NCI-H2029 treated with DMSO at 0.1 percent for 48 hours (cell line): ENCODE measurements around the gene TTC9C.
"Not testable (repeated sequence)": the region's sequence is repeated elsewhere in the genome, so short reads cannot be mapped to it uniquely, and the experiment has no call there.

Source experiments
- DNase-seq: peaks from one replicate; lab custom pipeline; 2025; lab: John Stamatoyannopoulos, UW

TTC9C gene

DNA sequence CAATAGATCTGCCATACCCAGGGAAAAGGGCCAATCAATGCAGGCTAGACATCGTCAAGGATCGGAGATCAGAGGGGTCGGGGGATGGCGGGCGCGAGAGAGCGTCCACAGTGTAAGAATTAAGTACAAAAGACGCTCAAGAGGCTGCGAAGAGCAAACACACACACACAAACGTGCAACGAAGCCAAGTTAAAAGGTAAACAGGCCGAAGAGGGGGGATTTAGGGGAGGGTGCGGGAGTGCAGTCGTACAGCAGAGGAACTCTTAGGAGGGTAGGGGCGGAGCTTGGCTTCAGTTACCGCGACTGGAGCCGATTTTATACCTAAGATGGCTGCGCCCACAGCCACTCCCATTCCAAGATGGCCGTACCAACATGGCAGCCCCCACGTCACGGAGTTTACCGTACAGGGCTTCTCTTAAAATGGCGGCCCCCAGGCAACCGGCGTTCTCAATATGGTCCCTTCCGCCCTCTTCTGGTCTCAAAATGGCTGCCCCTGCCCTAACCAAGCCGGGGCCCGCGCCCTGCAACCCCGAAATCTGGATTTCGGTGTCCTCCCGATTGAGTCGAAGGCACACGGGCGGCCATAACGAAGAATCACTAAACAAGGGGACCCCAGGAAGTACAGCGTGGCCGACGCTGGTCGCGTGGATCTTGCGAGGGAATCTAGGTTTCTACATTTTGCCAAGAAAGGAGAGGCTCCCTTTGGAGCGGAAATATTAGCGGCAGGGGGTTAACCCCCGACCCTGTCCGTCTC, 18.9 kb upstream of the TTC9C start:
- peak; percentile 97 for DNase-seq

GRCh38 chr11:62710001-62710345, 18.3 kb upstream of the TTC9C start:
- DNase-seq = no peak

GRCh38 chr11:62712276-62712812, 15.9 kb upstream of the TTC9C start:
- DNase-seq = no peak

DNA sequence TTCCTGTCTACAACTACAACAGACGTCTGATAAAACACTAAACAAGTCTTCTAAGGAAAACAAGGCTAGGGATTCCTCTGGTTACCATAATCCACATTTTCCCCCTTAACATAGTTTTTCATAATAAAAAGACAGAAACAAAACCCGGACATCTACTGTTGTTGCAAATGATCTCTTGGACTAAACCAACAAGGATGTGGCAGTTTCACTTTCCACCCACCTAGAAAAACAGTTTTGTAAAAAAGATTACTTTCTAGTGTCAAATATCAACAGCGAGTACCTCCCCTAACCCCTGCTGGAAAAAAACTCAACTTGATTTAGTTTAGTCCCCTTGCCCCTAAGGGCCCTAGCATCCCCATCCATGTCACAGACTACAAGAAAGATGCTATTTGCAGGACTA, 15.4 kb upstream of the TTC9C start:
- no peak for DNase-seq

GRCh38 chr11:62713343-62713742, 14.9 kb upstream of the TTC9C start:
- DNase-seq = no peak

GRCh38 chr11:62715150-62716130, 12.8 kb upstream of the TTC9C start:
- DNase-seq = no peak

GRCh38 chr11:62716206-62716605, 12.1 kb upstream of the TTC9C start:
- no peak for DNase-seq

- DNase-seq = no peak
These were observed 11.5 kb upstream of the TTC9C start for GRCh38 chr11:62716816-62717215.

DNA sequence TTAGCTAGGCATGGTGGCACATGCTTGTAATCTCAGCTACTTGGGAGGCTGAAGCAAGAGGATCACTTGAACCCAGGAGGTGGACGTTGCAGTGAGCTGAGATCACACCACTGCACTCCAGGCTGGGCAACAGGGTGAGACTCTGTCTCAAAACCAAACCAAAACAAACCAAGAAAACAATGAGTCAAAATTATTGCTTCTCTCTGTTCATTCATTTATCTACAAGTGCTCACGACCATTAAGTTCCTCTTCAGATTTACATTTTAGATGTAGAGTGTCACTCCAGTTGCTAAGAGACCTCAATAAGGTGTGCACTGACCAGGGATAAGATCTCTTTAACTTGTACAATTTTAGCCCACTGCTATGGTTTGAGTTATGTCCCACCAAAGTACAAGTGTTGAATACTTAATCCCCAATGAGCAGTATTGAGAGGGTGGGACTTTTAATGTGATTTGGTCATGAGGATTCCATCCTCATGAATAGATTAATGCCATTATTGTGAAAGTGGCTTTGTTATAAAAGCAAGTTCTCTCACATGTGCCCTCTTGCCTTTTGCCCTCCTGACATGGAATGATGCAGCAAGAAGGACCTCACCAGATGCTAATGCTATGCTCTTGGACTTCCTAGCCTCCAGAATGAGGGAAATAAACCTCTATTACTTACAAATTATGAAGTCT, 8.8 kb upstream of the TTC9C start:
- DNase-seq = no peak

- DNase-seq = no peak
These were observed 6.3 kb upstream of the TTC9C start for GRCh38 chr11:62721994-62722393.

DNA sequence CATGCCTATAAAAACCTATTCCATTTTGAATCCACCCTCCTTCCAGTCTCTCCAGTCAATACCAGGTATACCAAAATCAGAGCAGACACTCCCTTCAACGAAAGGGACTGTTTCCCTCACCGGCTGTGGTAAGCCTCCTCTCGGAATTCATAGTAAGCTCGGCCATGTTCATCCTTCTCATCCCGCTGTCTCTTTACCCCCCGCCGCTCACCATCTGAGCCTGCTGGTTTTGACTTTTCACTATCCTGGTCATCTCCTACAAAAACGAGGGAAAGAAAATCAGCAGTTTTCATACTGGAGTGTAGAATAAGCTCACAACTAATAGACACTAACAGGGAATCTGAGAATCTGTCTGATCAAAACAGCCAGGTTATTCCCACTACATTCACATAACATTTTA, 4.1 kb upstream of the TTC9C start:
- DNase-seq = no peak

DNA sequence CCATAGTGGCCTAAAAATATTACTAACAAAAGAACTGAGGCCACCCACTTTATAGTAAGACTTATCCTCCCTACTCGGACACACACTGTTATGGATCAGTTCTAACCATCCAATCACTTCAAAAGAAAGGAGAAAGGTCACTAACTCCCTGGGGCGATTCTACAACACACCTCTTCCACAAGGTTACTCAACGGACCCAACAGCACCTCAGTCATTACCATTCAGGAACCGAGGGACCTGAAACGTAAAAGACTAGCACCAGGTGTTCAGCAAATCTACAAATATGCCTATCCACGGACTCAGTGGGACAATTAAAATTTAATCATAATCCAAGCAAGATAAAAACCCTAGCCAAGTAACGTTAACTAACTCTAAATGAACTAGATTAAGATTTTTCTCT, 2.6 kb upstream of the TTC9C start:
- no peak for DNase-seq

DNA sequence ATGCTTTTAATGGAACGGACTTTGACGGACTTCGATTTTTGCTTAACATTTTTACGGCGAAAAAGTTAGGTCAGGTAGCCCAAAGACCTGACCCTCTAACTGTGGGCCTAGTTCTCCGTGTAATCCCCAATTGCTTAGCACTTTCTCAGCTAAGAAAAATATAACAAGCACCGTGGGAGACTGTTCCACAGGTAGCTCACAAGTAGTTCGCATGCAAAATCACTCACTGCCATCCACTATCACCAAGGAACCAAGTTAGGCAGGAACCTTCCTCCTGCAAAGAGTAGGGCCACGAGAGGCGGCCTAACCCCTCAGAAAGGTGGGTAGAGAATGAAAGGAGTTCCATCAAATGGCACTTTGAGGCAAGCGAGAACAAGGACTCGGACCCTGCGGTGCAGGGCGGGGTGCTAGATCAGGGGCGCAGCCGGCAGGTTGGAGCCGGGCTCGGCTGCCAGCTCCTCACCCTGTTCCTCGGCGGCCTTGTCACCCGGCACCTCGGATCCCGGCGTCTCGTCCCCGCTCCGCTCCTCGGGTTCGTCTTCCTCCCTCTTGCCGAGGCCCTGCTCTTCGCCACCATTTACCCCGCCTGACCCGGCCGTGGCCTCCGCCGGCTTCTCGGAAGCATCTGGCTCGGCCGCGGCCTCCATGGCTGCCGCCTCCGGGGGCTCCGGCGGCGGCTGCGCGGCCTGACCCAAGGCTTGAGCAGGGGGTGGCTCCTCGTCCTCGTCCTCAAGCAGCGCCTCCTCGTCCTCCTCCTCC, 2.0 kb upstream of the TTC9C start:
- no peak for DNase-seq

DNA sequence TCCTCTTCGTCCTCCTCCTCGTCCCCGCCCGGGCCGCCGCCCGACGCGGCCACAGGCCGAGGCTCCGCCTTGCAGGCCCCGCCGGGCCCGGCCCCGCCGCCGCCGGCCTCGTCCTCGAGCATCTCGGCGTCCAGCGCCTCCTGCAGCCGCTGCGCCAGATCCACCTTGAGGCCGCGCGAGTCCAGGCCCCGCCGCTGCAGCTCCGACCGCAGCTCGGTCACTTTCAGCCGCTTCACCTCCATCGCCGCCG, 1.4 kb upstream of the TTC9C start:
- no peak for DNase-seq

- DNase-seq = peak; percentile 95
These were observed 968 bp upstream of the TTC9C start, which contains the start of gene HNRNPUL2 for GRCh38 chr11:62727165-62727871. TSS of gene HNRNPUL2 (minus strand) at chr11:62727457. CDS start at chr11:62727156, 301 bp downstream.

- peak; percentile 95 for DNase-seq
These were observed 465 bp upstream of the TTC9C start for GRCh38 chr11:62727872-62728170.

DNA sequence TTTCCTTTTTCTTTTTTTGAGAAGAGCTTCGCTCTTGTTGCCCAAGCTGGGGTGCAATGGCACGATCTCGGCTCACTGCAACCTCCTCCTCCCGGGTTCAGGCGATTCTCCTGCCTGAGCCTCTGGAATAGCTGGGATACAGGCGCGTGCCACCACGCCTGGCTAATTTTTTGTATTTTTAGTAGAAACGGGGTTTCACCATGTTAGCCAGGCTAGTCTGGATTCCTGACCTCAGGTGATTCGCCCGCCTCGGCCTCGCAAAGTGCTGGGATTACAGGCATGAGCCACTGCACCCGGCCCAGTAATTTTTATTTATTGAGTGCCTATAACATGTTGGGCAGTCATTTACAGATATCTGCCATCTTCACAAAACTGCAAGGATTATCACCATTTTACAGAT, 1.8 kb downstream of the TTC9C start:
- not testable (repeated sequence) for DNase-seq

DNA sequence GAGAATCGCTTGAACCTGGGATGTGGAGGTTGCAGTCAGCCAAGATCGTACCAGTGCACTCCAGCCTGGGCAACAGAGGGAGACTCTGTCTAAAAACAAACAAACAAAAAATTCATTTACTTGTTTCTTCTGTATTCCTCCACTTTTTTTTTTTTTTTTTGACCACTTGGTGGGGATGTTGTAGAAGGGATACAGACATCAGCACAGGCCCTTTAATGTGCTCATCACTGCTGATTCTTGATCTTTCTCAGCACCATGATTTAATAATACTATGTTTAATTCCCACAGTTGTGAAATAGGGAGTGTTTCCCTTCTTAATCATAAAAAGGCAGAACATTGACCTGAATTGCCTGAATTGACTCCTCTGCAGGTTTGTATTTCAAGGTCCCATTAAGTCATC, 4.5 kb downstream of the TTC9C start:
- no peak for DNase-seq

- no peak for DNase-seq
These were observed 8.9 kb downstream of the TTC9C start for GRCh38 chr11:62737196-62737595.

DNA sequence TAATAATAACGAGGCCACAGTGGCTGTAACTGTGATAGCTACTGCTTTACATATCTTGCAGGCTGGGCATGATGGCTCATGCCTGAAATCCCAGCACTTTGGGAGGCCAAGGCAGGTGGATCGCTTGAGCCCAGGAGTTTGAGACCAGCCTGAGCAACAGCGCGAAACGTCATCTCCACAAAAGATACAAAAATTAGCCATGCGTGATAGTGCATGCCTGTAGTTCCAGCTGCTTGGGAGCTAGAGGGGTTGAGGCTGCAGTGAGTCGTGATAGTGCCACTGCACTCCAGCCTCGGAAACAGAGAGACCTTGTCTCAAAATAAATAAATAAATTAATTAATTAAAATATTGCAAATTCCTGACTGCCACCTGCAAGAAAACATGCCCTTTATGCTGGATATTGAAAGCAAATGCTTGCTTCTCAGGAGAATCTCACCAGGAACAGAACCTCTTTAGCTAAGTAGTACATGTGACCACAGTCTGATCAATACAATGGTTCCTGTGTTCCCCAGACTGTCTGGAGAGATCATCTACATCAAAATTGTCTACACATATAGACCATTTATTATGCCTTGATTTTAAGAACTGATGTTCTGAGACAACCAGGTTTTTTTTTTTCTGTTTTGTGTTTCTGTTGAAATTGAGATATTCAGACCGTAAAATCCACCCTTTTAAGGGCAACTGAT, 19.3 kb downstream of the TTC9C start:
- DNase-seq = no peak

GRCh38 chr11:62749931-62750330, 21.6 kb downstream of the TTC9C start:
- DNase-seq = not testable (repeated sequence)
